Hepatocyte (in vitro differentiated cells): ENCODE data around the gene TULP4. TPM values are rescaled to one million over a fixed set of nuclear protein-coding genes. Genes with fewer than 3 reads are reported as not detected.

Source experiments
- DNase-seq: peaks from one replicate; pipeline ENCODE4 v3.0.0-alpha.2; 2016; ENCODE audit warnings: low spot score
- H2AFZ ChIP-seq: fragments of 200-600 bp; sonication (generic); 2 replicates; pipeline ENCODE4 v1.6.0; 2016; ENCODE audit warnings: antibody characterized with exemption, mild to moderate bottlenecking
- H3K27ac ChIP-seq: fragments of 200-600 bp; sonication (generic); 2 replicates; pipeline ENCODE4 v1.5.1; 2016; ENCODE audit warnings: mild to moderate bottlenecking
- H3K27me3 ChIP-seq: fragments of 200-600 bp; sonication (generic); 2 replicates; pipeline ENCODE4 v1.6.1; 2016
- H3K36me3 ChIP-seq: fragments of 200-600 bp; sonication (generic); replicated peaks from 2 replicates; pipeline ENCODE4 v1.5.1; 2016; ENCODE audit warnings: low read depth; ENCODE audit not compliant: insufficient read depth
- H3K4me1 ChIP-seq: fragments of 200-600 bp; sonication (generic); 2 replicates; pipeline ENCODE4 v1.5.1; 2016; ENCODE audit warnings: mild to moderate bottlenecking, moderate library complexity; ENCODE audit not compliant: insufficient read depth
- H3K4me2 ChIP-seq: fragments of 200-600 bp; sonication (generic); 2 replicates; pipeline ENCODE4 v1.6.0; 2016
- H3K4me3 ChIP-seq: fragments of 200-600 bp; sonication (generic); 2 replicates; pipeline ENCODE4 v1.5.1; 2016; ENCODE audit warnings: mild to moderate bottlenecking
- H3K79me2 ChIP-seq: fragments of 200-600 bp; sonication (generic); 2 replicates; pipeline ENCODE4 v1.6.0; 2017; ENCODE audit warnings: mild to moderate bottlenecking
- H3K9me2 ChIP-seq: fragments of 200-600 bp; sonication (generic); replicated peaks from 2 replicates; pipeline ENCODE4 v1.6.0; 2017; ENCODE audit warnings: mild to moderate bottlenecking; ENCODE audit not compliant: insufficient read depth
- H3K9me3 ChIP-seq: fragments of 200-600 bp; sonication (generic); 2 replicates; pipeline ENCODE4 v1.5.1; 2016; ENCODE audit warnings: low read depth, mild to moderate bottlenecking
- H4K20me1 ChIP-seq: fragments of 200-600 bp; sonication (generic); 2 replicates; pipeline ENCODE4 v1.6.0; 2016; ENCODE audit warnings: mild to moderate bottlenecking; ENCODE audit not compliant: insufficient read depth, poor library complexity, severe bottlenecking
- EZH2 ChIP-seq: fragments of 200-600 bp; sonication (generic); IDR thresholded peaks from 2 replicates; pipeline ENCODE4 v1.6.1; 2016; ENCODE audit warnings: antibody characterized with exemption, mild to moderate bottlenecking, borderline replicate concordance
- EZH2phosphoT487 ChIP-seq: fragments of 200-600 bp; sonication (generic); IDR thresholded peaks from one replicate; pipeline ENCODE4 v1.6.1; 2018; ENCODE audit warnings: antibody characterized with exemption, mild to moderate bottlenecking, low read depth, moderate library complexity; ENCODE audit not compliant: unreplicated experiment, severe bottlenecking
- WGBS: methylation state at CpG from one replicate; pipeline ENCODE4 v1.1.6; 2016; ENCODE audit warnings: low lambda C conversion rate; ENCODE audit errors: missing lambda C conversion rate; 5-methylcytosine and 5-hydroxymethylcytosine counted together
- polyA plus RNA-seq: library from polyadenylated mRNA; unstranded; fragments of >200 nt; fragmentation: Nextera tagmentation; extraction: Ambion mirVana; gene quantifications from 2 replicates; pipeline ENCODE4 v1.2.1, GENCODE V29; 2016
- total RNA-seq: library from RNA; depleted of rRNA; stranded (reverse); fragments of >200 nt; gene quantifications from 2 replicates; pipeline ENCODE4 v1.2.3, GENCODE V29; 2014
- TF ChIP-seq, protein P1 (sequence below): fragments of 200-600 bp; sonication (generic); IDR thresholded peaks from 2 replicates; pipeline ENCODE4 v1.5.1; 2016; ENCODE audit warnings: antibody characterized with exemption, mild to moderate bottlenecking; ENCODE audit not compliant: poor library complexity

TULP4 gene
- total and polyA plus RNA-seq, 2 experiments from 2014 or later = 30.1 to 129 TPM

DNA sequence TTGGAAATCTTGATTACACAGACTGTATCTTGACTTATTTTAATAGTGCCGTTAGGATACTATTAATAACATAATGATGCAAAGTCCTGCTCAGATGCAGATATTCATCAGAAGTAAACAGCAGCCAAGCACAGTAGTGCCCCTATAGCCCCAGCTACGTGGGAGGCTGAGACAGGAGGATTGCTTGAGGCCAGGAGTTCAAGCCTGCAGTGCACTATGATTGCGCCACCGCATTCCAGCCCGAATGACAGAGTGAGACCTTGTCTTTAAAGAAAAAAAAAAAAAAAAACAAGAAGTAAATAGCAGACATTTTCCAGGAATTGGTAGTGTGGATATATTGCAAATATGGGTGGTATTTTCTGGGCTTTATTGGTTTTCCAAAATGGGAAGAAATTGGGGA lies 61.8 kb downstream of the TULP4 start:
- WGBS = 92% methylated on average over 5 of the region's 5 CpGs
- Histone ChIP-seq H2AFZ (no peak overlapping the region), H3K9me3 (no peaks in the 10 kb centered on the region), H3K4me3 (no peak overlapping the region), H3K79me2 (peaks cover 44% of the 10 kb centered on the region), H3K27ac (no peak overlapping the region), H3K9me2 (no peaks in the 10 kb centered on the region), H3K27me3 (no peaks in the 10 kb centered on the region), H3K4me1 (peaks cover 5% of the 10 kb centered on the region), H4K20me1 (no peaks in the 10 kb centered on the region), H3K4me2 (no peak overlapping the region), H3K36me3 (no peaks in the 10 kb centered on the region)
- no peak for DNase-seq
- TF ChIP-seq EZH2 = no peak
- TF ChIP-seq EZH2phosphoT487 = no peak
- TF ChIP-seq, protein P1, sequence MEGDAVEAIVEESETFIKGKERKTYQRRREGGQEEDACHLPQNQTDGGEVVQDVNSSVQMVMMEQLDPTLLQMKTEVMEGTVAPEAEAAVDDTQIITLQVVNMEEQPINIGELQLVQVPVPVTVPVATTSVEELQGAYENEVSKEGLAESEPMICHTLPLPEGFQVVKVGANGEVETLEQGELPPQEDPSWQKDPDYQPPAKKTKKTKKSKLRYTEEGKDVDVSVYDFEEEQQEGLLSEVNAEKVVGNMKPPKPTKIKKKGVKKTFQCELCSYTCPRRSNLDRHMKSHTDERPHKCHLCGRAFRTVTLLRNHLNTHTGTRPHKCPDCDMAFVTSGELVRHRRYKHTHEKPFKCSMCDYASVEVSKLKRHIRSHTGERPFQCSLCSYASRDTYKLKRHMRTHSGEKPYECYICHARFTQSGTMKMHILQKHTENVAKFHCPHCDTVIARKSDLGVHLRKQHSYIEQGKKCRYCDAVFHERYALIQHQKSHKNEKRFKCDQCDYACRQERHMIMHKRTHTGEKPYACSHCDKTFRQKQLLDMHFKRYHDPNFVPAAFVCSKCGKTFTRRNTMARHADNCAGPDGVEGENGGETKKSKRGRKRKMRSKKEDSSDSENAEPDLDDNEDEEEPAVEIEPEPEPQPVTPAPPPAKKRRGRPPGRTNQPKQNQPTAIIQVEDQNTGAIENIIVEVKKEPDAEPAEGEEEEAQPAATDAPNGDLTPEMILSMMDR = no peak

DNA sequence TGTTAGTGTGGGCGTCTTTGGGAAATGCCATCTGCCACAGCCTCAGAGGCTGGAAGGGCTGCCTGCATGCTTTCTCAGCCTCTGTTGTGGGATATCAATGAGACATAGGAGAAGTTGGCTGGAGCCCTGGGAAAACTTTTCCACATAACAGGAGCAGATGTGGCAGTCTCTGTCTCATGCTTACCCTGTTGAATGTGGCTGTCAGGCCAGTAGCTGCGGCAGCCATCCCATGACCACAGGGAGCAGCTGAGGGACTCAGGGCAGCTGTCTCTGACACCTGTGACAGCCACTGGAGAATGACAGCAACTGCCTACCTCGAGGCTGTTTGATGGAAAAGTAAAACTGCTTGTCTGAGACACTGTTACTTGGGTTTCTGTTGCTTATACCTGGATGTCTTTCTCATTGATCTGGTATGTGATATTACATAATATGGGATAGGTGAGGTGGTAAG lies 64.4 kb downstream of the TULP4 start:
- Histone ChIP-seq H3K36me3 (no peaks in the 10 kb centered on the region), H3K79me2 (peaks cover 57% of the 10 kb centered on the region), H2AFZ (no peak overlapping the region), H3K4me3 (no peak overlapping the region), H3K9me2 (no peaks in the 10 kb centered on the region), H3K27me3 (no peaks in the 10 kb centered on the region), H4K20me1 (no peaks in the 10 kb centered on the region), H3K27ac (no peak overlapping the region), H3K4me2 (no peak overlapping the region), H3K4me1 (peaks cover 5% of the 10 kb centered on the region), H3K9me3 (no peaks in the 10 kb centered on the region)
- TF ChIP-seq, protein P1 = no peak
- TF ChIP-seq EZH2phosphoT487 = no peak
- no peak for TF ChIP-seq EZH2
- 89% methylated on average over 3 of the region's 3 CpGs for WGBS
- no peak for DNase-seq

DNA sequence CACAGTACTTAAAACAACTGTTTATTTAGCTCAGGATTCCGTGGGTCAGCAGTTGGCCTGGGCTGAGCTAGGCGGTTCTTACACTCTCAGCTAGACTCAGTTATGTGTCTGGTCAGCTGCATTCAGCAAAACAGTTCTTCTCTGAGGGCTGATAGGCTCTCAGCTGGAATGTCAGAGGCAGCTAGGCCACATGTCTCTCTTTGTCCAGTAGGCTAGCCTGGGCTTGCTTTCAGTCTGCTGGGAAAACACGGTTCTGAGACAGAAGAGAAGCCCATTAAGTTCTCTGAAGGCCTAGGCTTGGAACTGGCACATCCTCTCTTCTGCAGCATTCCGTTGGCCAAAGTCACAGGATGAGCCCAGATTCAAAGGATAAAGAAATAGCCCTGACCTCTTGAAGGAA lies 65.6 kb downstream of the TULP4 start:
- DNase-seq = peak; percentile 18
- Histone ChIP-seq H3K27ac (peak overlapping the region; percentile 32), H3K36me3 (no peaks in the 10 kb centered on the region), H3K9me2 (no peaks in the 10 kb centered on the region), H2AFZ (no peak overlapping the region), H4K20me1 (peaks cover 3% of the 10 kb centered on the region), H3K9me3 (no peaks in the 10 kb centered on the region), H3K79me2 (peaks cover 63% of the 10 kb centered on the region), H3K27me3 (no peaks in the 10 kb centered on the region), H3K4me3 (no peak overlapping the region), H3K4me1 (peaks cover 5% of the 10 kb centered on the region), H3K4me2 (no peak overlapping the region)
- WGBS = 52% methylated on average over 4 of the region's 4 CpGs
- TF ChIP-seq EZH2 = no peak
- no peak for TF ChIP-seq EZH2phosphoT487
- TF ChIP-seq, protein P1 = no peak

DNA sequence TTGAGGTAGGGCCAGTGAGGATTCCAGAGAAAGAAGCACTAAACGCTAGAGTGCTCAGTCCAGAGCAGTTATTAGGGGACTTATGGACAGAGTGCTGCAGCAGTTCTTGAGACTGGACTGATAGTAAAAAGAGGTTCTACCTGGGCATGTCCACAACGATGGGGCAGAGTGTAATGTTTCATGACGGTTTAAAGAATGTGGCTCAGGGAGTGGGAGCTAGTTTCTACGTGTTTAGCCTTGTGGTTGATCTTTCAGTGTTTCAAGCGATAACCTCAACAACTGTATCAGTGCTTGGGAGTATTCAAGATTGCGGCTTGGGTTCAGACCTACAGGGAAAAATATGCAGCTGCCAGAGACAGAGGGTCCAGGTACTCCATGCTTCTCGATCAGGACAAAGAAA lies 67.1 kb downstream of the TULP4 start:
- no peak overlapping the region for H3K27ac ChIP-seq
- no peaks in the 10 kb centered on the region for H3K36me3 ChIP-seq
- H3K9me2 ChIP-seq = no peaks in the 10 kb centered on the region
- WGBS = 91% methylated on average over 7 of the region's 7 CpGs
- DNase-seq = no peak
- H2AFZ ChIP-seq = no peak overlapping the region
- H3K4me2 ChIP-seq = no peak overlapping the region
- no peaks in the 10 kb centered on the region for H3K9me3 ChIP-seq
- no peaks in the 10 kb centered on the region for H3K27me3 ChIP-seq
- H3K4me3 ChIP-seq = no peak overlapping the region
- H3K79me2 ChIP-seq = peaks cover 61% of the 10 kb centered on the region
- peaks cover 5% of the 10 kb centered on the region for H3K4me1 ChIP-seq
- TF ChIP-seq, protein P1 = no peak
- TF ChIP-seq EZH2 (no peak), EZH2phosphoT487 (no peak)
- peaks cover 9% of the 10 kb centered on the region for H4K20me1 ChIP-seq
